Colonic mucosa (tissue), 4 donors: Measurements from ENCODE around the gene CBLN4. TPM values are rescaled to one million over a fixed set of nuclear protein-coding genes. Genes with fewer than 3 reads are reported as not detected.

Experiments used
- DNase-seq: peaks from one replicate; pipeline ENCODE4 v3.0.0-alpha.2; 2020
- H3K27ac ChIP-seq: fragments of 200-600 bp; one replicate; pipeline ENCODE4 v1.8.0; 2021
- H3K27me3 ChIP-seq: fragments of 200-600 bp; one replicate; pipeline ENCODE4 v1.8.0; 2021
- H3K36me3 ChIP-seq: fragments of 200-600 bp; one replicate; pipeline ENCODE4 v1.8.0; 2021
- H3K4me1 ChIP-seq: fragments of 200-600 bp; one replicate; pipeline ENCODE4 v1.8.0; 2021; ENCODE audit warnings: mild to moderate bottlenecking
- H3K4me3 ChIP-seq: fragments of 200-600 bp; one replicate; pipeline ENCODE4 v1.8.0; 2021
- H3K9ac ChIP-seq, 2 donors: one replicate each; pipeline ENCODE4 v1.7.0; 2013; ENCODE audit warnings: control low read depth in 2 of 2, low read depth in 2 of 2, low read length in 2 of 2
- H3K9me3 ChIP-seq: fragments of 200-600 bp; one replicate; pipeline ENCODE4 v1.8.0; 2021
- intact Hi-C: fragments of 100-400 bp; cut with DNase I; formaldehyde crosslinking; loops from one replicate; pipeline ENCODE4 v1.14.1; 2022
- total RNA-seq, 2 donors: library from RNA; stranded (reverse); fragmentation: NEBNext Ultra II Directional in 1 of 2; extraction: Animal tissue kit (Norgen Biotek cat#: 25700) in 1 of 2; gene quantifications; one replicate each; pipeline ENCODE4 v1.2.1, GENCODE V29; 2021
- TF ChIP-seq, protein P1 (sequence below): fragments of 200-600 bp; IDR thresholded peaks from one replicate; pipeline ENCODE4 v1.8.0; 2022; ENCODE audit warnings: antibody characterized with exemption, mild to moderate bottlenecking
- donor health status: healthy.
- donor health status: DM: no; HTN: no; CAD: no.
- donor health status: DM: no; HTN: no; CAD: no.

Gene CBLN4
- under 1 TPM in 1 of 2 donors, not detected in 1; 0.10 TPM for total RNA-seq

DNA sequence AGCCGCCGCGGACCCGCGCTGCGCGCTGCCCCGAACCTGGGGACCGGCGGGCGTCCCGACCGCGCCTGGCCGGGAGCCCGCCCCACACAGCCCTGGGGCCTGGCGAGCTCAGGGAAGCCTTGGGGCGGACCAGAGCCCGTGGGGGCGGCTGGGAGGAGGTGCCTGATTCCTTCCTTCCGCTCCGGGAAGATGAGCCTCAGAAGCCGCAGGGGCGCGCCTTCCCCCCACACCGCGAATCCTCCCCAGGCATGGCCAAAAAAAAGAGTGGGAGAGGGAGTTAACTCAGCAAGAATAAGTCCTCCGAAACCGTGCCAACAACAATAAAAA lies at the start of gene CBLN4:
Gene CBLN4, minus strand, starts transcription at position 131 of the 327 bp plus-strand sequence. CDS start 1,348 bp downstream, outside the sequence.
- no peak for DNase-seq
- Histone ChIP-seq H3K4me1 (no peaks in the 10 kb centered on the region), H3K4me3 (no peak within 1 kb of the TSS), H3K27ac (no peak within 1 kb of the TSS), H3K9me3 (no peaks in the 10 kb centered on the region), H3K9ac (no peak within 1 kb of the TSS), H3K27me3 (peaks cover 37% of the 10 kb centered on the region), H3K36me3 (no peaks in the 10 kb centered on the region)
- TF ChIP-seq, protein P1, sequence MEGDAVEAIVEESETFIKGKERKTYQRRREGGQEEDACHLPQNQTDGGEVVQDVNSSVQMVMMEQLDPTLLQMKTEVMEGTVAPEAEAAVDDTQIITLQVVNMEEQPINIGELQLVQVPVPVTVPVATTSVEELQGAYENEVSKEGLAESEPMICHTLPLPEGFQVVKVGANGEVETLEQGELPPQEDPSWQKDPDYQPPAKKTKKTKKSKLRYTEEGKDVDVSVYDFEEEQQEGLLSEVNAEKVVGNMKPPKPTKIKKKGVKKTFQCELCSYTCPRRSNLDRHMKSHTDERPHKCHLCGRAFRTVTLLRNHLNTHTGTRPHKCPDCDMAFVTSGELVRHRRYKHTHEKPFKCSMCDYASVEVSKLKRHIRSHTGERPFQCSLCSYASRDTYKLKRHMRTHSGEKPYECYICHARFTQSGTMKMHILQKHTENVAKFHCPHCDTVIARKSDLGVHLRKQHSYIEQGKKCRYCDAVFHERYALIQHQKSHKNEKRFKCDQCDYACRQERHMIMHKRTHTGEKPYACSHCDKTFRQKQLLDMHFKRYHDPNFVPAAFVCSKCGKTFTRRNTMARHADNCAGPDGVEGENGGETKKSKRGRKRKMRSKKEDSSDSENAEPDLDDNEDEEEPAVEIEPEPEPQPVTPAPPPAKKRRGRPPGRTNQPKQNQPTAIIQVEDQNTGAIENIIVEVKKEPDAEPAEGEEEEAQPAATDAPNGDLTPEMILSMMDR, result no peak
- intact Hi-C loops, result no loop called here

DNA sequence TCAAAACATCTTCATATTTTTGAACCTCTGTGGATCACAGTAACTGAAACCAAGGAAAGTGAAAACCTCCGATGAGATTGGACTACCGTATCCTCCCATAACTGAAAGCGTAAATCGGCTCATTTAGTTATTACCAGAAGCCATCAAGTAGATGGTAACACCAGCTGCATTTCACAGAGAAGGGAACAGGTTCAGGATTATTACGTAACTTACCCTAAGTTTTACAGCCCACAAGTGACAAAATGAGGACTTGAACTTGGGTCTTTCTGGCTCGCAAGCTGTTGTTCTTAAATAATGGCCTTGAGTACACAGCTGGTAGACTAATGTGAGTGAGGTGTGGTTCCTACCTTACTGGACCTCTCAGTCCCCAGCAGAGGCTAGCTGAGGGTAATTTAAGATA lies 37.9 kb upstream of the CBLN4 start:
- Histone ChIP-seq H3K4me3 (no peak overlapping the region), H3K27ac (no peak overlapping the region), H3K36me3 (no peaks in the 10 kb centered on the region), H3K27me3 (no peaks in the 10 kb centered on the region), H3K9me3 (no peaks in the 10 kb centered on the region), H3K9ac (no peak overlapping the region), H3K4me1 (no peaks in the 10 kb centered on the region)
- DNase-seq, result no peak
- TF ChIP-seq, protein P1, result no peak
- intact Hi-C loops, result no loop called here

DNA sequence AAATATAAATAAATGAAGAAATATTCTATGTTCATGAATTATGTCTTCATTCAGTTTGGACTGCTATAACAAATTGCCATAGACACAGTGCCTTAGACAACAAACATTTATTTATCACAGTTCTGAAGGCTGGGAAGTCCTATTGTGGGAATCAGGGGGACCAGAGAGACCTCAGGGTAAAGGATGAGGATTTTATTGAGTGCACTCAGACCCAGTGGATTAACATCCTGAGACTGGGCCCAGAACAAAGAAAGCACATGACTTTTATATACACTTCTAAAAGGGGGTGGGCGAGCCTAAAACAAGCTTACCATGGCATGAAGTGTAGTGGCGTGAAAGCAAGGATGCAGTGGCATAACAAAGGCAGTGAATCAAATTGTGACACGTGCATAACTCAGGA lies 26.9 kb upstream of the CBLN4 start:
- H3K27me3 ChIP-seq, result no peaks in the 10 kb centered on the region
- TF ChIP-seq, protein P1, result no peak
- H3K27ac ChIP-seq, result no peak overlapping the region
- DNase-seq, result no peak
- H3K9me3 ChIP-seq, result no peaks in the 10 kb centered on the region
- no peak overlapping the region for H3K4me3 ChIP-seq
- intact Hi-C loops, result no loop called here
- no peaks in the 10 kb centered on the region for H3K36me3 ChIP-seq
- H3K9ac ChIP-seq, result no peak overlapping the region
- H3K4me1 ChIP-seq, result no peaks in the 10 kb centered on the region

DNA sequence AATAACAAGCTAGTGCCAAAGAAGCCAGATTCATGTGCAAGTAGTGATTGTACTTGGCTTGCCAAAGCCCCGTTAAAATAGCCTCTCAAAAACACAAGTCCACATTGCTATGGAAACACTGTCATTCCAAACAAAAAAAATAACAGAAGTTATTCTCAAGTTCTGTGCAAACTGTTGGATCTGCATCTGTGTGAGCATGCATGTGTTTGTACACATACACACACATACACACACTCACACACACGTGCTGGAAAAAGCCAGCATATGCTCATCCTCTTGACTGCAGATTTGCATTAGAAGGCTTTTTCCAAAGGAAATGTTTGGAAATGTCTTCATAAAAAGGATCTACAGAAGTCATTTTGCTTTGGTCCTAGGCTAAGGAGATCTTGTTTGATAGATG lies 13.4 kb upstream of the CBLN4 start:
- H3K4me3 ChIP-seq, result no peak overlapping the region
- no peak for DNase-seq
- intact Hi-C loops, result no loop called here
- H3K27ac ChIP-seq, result no peak overlapping the region
- no peaks in the 10 kb centered on the region for H3K4me1 ChIP-seq
- H3K9me3 ChIP-seq, result no peaks in the 10 kb centered on the region
- H3K36me3 ChIP-seq, result no peaks in the 10 kb centered on the region
- no peak overlapping the region for H3K9ac ChIP-seq
- no peaks in the 10 kb centered on the region for H3K27me3 ChIP-seq
- TF ChIP-seq, protein P1, result no peak

DNA sequence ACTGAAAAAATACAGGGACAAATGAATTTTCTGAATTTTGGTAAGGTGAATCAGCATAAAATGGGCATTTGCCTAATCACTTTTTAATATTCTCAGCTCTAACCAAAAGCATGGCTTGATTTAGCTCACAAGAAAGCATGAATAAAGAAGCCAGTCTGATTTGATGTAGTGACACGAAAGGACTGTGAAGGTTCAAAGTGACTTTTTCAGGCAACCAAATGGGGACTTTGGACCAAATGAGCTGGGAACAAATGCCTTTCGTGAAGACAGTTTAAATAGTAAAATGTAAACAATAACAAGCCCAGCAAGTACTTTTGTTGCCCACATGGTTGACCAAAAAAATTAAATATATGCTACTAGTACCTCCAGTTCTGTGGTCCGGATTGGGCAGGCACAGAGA lies 12.9 kb upstream of the CBLN4 start:
- intact Hi-C loops, result no loop called here
- no peak for DNase-seq
- Histone ChIP-seq H3K36me3 (no peaks in the 10 kb centered on the region), H3K9ac (no peak overlapping the region), H3K27me3 (no peaks in the 10 kb centered on the region), H3K9me3 (no peaks in the 10 kb centered on the region), H3K27ac (no peak overlapping the region), H3K4me3 (no peak overlapping the region), H3K4me1 (no peaks in the 10 kb centered on the region)
- TF ChIP-seq, protein P1, result no peak

DNA sequence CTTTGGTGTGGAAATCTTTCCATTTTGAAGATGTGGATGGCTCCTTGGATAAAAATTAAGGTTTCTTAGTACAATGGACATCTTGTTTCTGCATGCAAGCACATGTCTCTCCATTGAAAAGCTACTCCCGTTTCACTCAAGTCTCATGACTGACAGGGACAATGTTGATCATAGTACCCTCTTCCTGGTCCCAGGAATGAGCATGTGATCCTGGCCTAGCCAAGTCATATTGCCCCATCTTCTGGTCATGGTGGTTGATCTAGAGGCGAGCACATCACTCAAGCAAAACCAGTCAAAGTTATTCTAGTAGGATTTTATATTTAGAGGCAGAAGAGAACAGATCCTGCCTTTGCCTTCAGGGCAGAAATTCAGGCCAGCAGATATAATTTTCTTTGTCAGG lies 12.2 kb upstream of the CBLN4 start:
- H3K9me3 ChIP-seq, result no peaks in the 10 kb centered on the region
- H3K27ac ChIP-seq, result no peak overlapping the region
- H3K27me3 ChIP-seq, result no peaks in the 10 kb centered on the region
- H3K4me3 ChIP-seq, result no peak overlapping the region
- H3K36me3 ChIP-seq, result no peaks in the 10 kb centered on the region
- no peak for DNase-seq
- H3K4me1 ChIP-seq, result no peaks in the 10 kb centered on the region
- intact Hi-C loops, result no loop called here
- TF ChIP-seq, protein P1, result no peak
- H3K9ac ChIP-seq, result no peak overlapping the region
